Liver (tissue), 3 donors: ENCODE measurements around the gene VOPP1.

Experiments used
- CTCF ChIP-seq: fragments of 150-350 bp; IDR thresholded peaks from 2 replicates; pipeline ENCODE4 v1.5.1; 2017; ENCODE audit warnings: improper control_type of control experiment, low read depth, low read length; ENCODE audit not compliant: missing input control
- FOXA1 ChIP-seq: IDR thresholded peaks from 2 replicates; pipeline ENCODE4 v1.6.1; 2016; ENCODE audit warnings: antibody characterized with exemption
- GABPA ChIP-seq, 2 donors: IDR thresholded peaks in 1 of 2; conservative IDR thresholded peaks in 1 of 2; 2 replicates each; pipeline ENCODE4 v1.6.1; 2016; ENCODE audit warnings: antibody characterized with exemption in 2 of 2, mild to moderate bottlenecking in 1 of 2, moderate library complexity in 1 of 2
- RXRA ChIP-seq, 2 donors: IDR thresholded peaks; 2 replicates each; pipeline ENCODE4 v1.6.1; 2017 to 2018; ENCODE audit warnings: antibody characterized with exemption in 2 of 2, mild to moderate bottlenecking in 1 of 2
- SP1 ChIP-seq: IDR thresholded peaks from 2 replicates; pipeline ENCODE4 v1.6.1; 2018; ENCODE audit warnings: antibody characterized with exemption, mild to moderate bottlenecking
- TAF1 ChIP-seq: conservative IDR thresholded peaks from 2 replicates; pipeline ENCODE4 v1.6.1; 2016; ENCODE audit warnings: antibody characterized with exemption, mild to moderate bottlenecking
- donor health status: healthy.
- donor health status: healthy.

DNA sequence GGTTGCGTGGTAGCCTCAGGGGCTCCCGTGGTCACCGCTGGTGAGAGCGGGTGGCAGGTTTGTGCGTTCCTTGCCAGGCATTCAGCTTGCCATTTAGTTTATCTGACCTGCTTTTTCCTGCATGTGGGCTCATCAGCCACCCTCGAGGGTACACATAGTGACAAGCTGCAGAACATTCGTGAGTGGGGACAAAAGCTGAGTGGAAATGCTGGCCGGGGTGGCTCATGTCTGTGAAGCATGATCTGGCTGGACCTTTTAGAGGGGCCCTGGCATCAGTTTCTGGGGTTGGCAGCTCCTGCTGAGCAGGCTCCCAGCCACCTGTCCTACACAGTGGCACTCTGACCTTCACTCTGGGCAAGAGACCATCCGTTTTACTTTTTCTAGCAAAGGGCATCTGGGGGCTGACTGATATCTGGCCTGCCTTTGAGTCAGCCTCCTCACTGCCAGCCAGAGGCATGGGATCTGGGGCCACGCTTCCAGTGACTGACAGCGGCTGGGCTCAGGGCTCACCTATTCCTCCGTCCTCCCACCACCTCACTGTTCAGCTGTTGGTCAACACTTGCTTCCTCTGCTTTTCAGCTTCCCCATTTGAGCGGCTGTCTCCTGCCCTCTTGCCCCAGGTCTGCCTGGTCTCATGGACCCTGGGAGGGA is 132.1 kb downstream of the VOPP1 start:
- no peak for TF ChIP-seq CTCF
- TF ChIP-seq FOXA1, result no peak
- TF ChIP-seq SP1, result no peak
- no peak for TF ChIP-seq RXRA (IDR thresholded peaks at IDR 0.05)
- no peak for TF ChIP-seq TAF1
- TF ChIP-seq GABPA (IDR thresholded peaks at IDR 0.05 in 1 of 2, conservative IDR thresholded peaks at IDR 0.05 in 1 of 2), result no peak
